Activated CD8-positive, alpha-beta memory T cell treated with anti-CD3 and anti-CD28 coated beads, Interleukin-2, amount 10 ng/mL, durations not matched to agents 7 days and 5 days (primary cell): ENCODE measurements around the gene EDRF1. TPM values are rescaled to one million over a fixed set of nuclear protein-coding genes. Genes with fewer than 3 reads are reported as not detected.
"Not testable (repeated sequence)": the region's sequence is repeated elsewhere in the genome, so short reads cannot be mapped to it uniquely, and the experiment has no call there.

Experiments
- ATAC-seq: fragments of 150-1000 bp; cut with Tn5 transposase; one replicate; pipeline ENCODE4 v1.10.0; 2021; ENCODE audit warnings: moderate library complexity
- CTCF ChIA-PET: fragments of 350-600 bp; sonication (Branson Sonifier 250); formaldehyde crosslinking; loops from one replicate; lab custom pipeline; 2021; ENCODE audit warnings: antibody characterized with exemption; lab: Charles Lee
- DNase-seq: peaks from one replicate; pipeline ENCODE4 v3.0.0-alpha.2; 2020
- H3K27ac Mint-ChIP-seq: one replicate; pipeline ENCODE4 v1.8.0; 2021; ENCODE audit warnings: mild to moderate bottlenecking, mixed read lengths
- H3K27me3 Mint-ChIP-seq: one replicate; pipeline ENCODE4 v1.8.0; 2021; ENCODE audit warnings: mixed read lengths
- H3K36me3 Mint-ChIP-seq: one replicate; pipeline ENCODE4 v1.8.0; 2021; ENCODE audit warnings: mild to moderate bottlenecking, mixed read lengths
- H3K4me1 Mint-ChIP-seq: one replicate; pipeline ENCODE4 v1.8.0; 2021; ENCODE audit warnings: mixed read lengths
- H3K4me3 Mint-ChIP-seq: one replicate; pipeline ENCODE4 v1.8.0; 2021; ENCODE audit warnings: mild to moderate bottlenecking, moderate library complexity, mixed read lengths
- H3K9me3 Mint-ChIP-seq: one replicate; pipeline ENCODE4 v1.8.0; 2022; ENCODE audit warnings: low read depth, mixed read lengths
- total RNA-seq, 2 experiments: library from RNA; stranded (reverse); gene quantifications; one replicate each; pipeline ENCODE4 v1.2.3, GENCODE V29; 2021

EDRF1 gene
- total RNA-seq, 2 experiments from 2014 or later: 36.6 to 38.3 TPM

DNA sequence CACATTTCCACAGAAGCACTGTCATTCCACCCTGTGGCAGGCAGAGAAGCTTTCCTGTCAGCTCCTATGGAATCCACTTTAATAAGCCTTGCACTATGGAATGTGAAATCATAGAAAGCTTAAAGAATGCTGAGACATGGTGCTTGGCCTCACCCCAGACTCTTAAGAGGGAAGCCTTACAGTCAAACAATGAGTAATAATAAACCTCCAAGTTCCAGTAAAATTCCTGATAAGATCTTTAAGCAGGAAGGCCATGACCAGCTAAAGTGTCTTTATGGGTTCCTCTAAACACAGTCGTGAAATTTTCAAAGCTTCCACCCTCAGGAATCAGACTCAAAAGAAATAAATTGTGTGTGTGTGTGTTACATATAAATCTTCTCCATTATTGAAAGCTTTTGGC is 24.6 kb upstream of the EDRF1 start:
- ATAC-seq (no peak), DNase-seq (no peak)
- Mint-ChIP-seq H3K27me3 (peaks cover 3% of the 10 kb centered on the region), H3K27ac (no peak overlapping the region), H3K4me3 (no peak overlapping the region), H3K36me3 (no peaks in the 10 kb centered on the region), H3K9me3 (no peaks in the 10 kb centered on the region), H3K4me1 (no peaks in the 10 kb centered on the region)
- CTCF ChIA-PET: no interaction called here

DNA sequence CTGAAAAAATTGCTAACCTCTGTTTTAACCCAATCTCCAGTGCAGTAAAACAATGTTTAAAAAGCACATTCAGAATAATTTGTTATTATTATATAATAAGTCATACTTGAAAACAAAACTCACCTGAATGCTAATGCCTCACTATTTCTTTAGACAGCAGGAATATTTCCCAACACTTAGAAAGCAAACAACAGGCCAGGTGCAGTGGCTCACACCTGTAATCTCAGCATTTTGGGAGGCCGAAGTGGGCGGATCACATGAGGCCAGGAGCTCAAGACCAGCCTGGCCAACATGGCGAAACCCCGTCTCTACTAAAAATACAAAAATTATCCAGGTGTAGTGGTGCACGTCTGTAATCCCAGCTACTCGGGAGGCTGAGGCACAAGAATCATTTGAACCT is 22.6 kb upstream of the EDRF1 start:
- H3K36me3 Mint-ChIP-seq, H3K4me1 Mint-ChIP-seq, H3K27ac Mint-ChIP-seq, H3K27me3 Mint-ChIP-seq, H3K9me3 Mint-ChIP-seq, CTCF ChIA-PET, DNase-seq, H3K4me3 Mint-ChIP-seq, ATAC-seq: not testable (repeated sequence)

DNA sequence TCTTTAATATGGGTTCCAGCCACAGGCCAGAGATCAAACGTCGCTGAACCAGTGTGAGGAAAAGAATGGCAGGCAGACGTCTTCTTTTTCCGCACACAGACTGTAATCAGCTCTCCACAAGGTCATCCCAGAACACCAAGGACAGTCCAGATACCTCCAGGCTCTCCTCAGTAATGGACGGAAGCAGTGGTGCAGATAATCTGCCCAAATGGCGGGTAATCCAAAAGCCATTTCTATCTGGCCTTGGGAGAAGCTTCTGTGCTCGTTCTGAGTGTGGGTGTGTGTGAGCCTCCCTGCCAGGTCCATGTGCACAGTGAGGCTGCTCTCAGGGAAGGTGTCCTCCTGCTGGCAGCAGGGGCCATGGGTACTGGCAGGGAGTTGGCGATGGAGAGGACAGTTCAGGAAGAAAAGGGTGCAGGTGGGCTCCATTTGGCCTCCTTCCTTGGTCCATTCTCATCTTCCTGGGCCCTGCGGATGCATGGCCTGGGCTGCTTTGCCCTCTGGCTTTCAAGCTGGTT is 21.0 kb upstream of the EDRF1 start:
- ATAC-seq (no peak), DNase-seq (no peak)
- H3K36me3 Mint-ChIP-seq: no peaks in the 10 kb centered on the region
- CTCF ChIA-PET: interaction anchor here (1.1 kb wide), 1 partner anchor 12 kb away, joined by 3 read pairs; no protein-coding TSS in a partner anchor
- H3K4me3 Mint-ChIP-seq: no peak overlapping the region
- peaks cover 3% of the 10 kb centered on the region for H3K27me3 Mint-ChIP-seq
- no peaks in the 10 kb centered on the region for H3K9me3 Mint-ChIP-seq
- H3K27ac Mint-ChIP-seq: no peak overlapping the region
- H3K4me1 Mint-ChIP-seq: no peaks in the 10 kb centered on the region

DNA sequence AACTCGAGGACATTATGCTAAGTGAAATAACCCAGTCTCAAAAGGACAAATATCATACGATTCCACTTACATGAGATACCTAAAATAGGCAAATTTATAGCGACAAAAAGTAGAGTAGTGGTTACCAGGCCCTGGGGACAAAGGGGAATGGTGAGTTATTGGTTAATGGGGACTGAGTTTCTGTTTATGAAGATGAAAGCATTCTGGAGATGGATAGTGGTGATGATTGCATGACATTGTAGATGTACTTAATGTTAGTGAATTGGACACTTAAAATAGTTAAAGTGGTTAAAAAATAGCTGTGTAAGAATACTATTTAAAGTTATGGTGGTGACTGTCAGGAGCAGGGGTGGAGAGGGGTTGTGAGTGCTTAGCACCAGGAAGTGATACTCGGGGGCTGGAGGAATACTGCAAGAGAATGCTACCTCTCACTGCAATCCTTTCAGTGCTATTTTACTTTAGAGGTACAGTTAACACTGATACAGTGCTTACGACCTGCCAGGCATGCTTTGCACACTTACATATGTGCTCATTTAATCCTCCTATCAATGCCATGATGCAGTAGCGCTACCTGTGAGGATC is 19.9 kb upstream of the EDRF1 start:
- CTCF ChIA-PET: no interaction called here

DNA sequence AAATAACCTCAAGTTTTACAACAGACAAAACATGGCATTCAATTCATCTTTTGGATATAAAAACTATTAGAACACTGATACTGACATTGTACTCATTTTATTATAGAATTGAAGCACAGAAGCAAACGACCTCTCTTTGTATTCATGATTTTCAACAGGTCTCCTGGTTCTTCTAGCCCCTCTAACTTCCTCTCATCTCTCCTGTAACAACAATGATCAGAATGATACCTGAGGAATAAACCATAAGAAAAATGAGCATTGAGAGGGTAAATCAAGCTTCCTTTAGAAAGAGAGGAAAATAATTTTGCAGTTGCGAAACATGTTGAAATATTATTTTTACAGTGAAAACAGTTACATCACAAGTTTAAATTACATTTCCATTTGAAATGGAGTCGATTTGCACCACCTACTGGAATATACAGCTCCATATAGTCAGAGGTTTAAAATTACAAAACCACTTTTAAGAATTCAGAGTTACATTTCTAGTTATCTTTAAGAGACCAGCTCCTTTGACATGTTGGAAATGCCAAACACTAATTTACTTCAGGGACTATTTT is 19.1 kb upstream of the EDRF1 start:
- no peaks in the 10 kb centered on the region for H3K4me1 Mint-ChIP-seq
- no peaks in the 10 kb centered on the region for H3K9me3 Mint-ChIP-seq
- H3K27me3 Mint-ChIP-seq: peaks cover 3% of the 10 kb centered on the region
- CTCF ChIA-PET: interaction anchor here (0.9 kb wide), 1 partner anchor 652 kb away, joined by 3 read pairs; no protein-coding TSS in a partner anchor
- DNase-seq: no peak
- no peaks in the 10 kb centered on the region for H3K36me3 Mint-ChIP-seq
- no peak overlapping the region for H3K4me3 Mint-ChIP-seq
- ATAC-seq: no peak
- no peak overlapping the region for H3K27ac Mint-ChIP-seq

More for the DNA sequence above, 19.9 kb upstream of the EDRF1 start:
- peaks cover 3% of the 10 kb centered on the region for H3K27me3 Mint-ChIP-seq
- no peak for DNase-seq
- H3K4me1 Mint-ChIP-seq: no peaks in the 10 kb centered on the region
- ATAC-seq: no peak
- H3K4me3 Mint-ChIP-seq: no peak overlapping the region
- H3K9me3 Mint-ChIP-seq: no peaks in the 10 kb centered on the region
- no peak overlapping the region for H3K27ac Mint-ChIP-seq
- no peaks in the 10 kb centered on the region for H3K36me3 Mint-ChIP-seq

DNA sequence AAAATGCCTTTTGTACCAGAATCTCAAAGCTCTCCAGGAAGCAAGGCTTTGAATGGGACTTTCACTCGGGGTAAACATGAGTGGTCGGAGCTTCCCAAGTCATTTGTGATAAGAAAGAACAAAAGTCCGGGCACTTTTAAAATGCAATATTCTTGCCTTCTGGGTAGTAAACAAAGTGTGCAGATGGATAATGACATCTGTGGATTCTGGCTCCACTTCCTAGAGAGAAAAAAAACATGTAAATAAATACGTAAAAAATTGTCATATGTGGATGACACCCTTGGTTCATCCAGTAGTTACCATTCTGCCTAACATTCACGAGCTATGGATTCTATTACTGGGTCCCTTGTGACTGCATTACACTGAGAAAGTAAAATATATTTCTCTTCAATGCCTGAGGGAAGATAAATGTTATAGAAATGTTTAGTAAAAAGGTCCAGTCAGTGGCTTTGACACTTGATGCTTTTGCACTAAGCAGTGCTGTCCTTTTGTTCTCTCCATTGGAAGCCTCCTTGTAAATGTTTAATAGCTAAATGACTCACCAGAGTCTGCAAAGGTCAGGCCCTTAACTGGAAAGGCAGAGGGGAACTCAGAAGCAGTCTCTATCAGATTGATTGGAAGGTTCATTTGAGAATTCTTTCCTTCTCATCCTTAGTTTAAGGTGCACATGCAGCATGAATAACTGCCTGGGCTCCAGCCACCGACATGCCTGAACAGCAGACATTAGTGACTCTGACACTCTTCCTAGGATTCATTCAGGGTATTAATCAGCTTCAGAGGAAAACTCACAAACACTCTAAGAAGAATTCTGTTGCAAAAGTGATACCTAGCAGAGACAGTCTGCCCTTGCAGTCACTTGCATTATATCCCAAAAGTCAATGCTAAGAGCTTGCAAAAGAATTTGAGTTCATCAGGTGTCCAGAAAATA is 11.7 kb upstream of the EDRF1 start:
- Mint-ChIP-seq H3K27me3 (peaks cover 21% of the 10 kb centered on the region), H3K27ac (no peak overlapping the region), H3K4me1 (no peaks in the 10 kb centered on the region), H3K36me3 (no peaks in the 10 kb centered on the region), H3K4me3 (no peak overlapping the region), H3K9me3 (no peaks in the 10 kb centered on the region)
- DNase-seq (no peak), ATAC-seq (no peak)
- CTCF ChIA-PET: no interaction called here

DNA sequence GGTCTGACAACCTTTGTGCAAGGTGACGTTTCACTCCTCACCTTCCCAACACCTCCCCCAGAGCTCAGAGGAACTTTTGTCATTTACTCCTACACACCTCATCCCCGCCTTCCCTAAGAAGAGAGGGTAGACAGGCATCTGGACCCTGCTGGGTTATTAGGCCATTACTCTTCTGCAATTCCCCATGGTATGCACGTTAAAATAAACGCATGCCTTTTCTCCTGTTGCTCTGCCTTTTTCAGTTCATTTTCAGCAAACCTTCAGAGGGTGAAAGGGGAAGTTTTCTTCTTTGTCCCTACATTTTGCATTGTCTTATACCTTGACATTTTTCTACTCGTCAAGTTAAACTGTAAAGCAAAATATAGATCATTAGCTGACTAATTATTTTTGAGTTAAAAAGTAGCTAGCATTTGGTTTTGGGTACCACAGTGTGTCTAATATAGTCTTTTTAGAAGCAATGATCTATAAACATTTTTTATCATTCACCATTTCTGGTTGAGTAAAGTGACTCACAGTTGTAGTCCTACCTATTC is 10.5 kb upstream of the EDRF1 start:
- ATAC-seq (no peak), DNase-seq (no peak)
- no peaks in the 10 kb centered on the region for H3K9me3 Mint-ChIP-seq
- peaks cover 27% of the 10 kb centered on the region for H3K27me3 Mint-ChIP-seq
- H3K27ac Mint-ChIP-seq: no peak overlapping the region
- no peak overlapping the region for H3K4me3 Mint-ChIP-seq
- H3K4me1 Mint-ChIP-seq: no peaks in the 10 kb centered on the region
- H3K36me3 Mint-ChIP-seq: no peaks in the 10 kb centered on the region
- CTCF ChIA-PET: no interaction called here

DNA sequence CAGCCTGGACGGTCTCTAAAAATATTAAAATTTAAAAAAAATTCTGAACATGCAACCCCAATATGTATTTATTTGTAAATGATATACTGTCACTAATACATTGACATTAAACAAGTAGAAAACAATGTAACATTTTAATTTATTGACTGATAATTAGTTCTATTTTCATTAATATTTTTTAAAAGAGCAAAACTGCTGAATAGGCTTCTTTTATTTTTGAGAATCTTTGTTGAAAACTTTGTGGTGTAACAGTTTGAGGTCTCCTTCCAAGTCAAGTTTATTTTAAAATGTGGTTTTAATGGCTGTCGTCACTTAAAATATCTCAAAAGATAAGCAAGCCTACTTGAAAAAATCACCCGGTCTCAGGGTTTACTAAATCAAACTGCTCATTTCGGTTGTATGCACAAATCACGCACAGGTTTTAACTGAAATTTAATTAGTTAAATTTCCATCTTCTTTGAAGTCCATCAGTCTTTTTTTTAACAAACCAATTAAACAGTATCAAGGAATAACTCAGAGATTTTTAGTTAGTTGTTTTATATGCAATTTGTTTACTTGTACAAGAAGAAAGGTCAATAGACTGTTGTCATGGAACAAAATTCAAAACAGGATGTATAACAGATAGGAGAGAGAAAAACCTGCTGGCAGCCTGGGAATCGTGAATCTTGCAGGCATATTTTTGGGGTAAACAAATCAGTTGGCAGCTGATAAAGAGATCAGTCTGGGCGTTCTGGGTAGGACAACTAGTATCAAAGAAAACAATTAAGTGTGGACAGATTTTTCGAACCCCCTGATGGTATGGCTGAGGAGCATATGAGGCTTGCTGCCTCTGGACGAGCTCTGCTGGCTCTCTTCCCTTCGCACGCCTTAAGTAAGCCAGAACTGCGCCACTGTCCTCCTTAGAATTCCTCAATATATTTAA is 9.7 kb upstream of the EDRF1 start:
- CTCF ChIA-PET: no interaction called here
- H3K27me3 Mint-ChIP-seq: peaks cover 27% of the 10 kb centered on the region
- H3K27ac Mint-ChIP-seq: no peak overlapping the region

DNA sequence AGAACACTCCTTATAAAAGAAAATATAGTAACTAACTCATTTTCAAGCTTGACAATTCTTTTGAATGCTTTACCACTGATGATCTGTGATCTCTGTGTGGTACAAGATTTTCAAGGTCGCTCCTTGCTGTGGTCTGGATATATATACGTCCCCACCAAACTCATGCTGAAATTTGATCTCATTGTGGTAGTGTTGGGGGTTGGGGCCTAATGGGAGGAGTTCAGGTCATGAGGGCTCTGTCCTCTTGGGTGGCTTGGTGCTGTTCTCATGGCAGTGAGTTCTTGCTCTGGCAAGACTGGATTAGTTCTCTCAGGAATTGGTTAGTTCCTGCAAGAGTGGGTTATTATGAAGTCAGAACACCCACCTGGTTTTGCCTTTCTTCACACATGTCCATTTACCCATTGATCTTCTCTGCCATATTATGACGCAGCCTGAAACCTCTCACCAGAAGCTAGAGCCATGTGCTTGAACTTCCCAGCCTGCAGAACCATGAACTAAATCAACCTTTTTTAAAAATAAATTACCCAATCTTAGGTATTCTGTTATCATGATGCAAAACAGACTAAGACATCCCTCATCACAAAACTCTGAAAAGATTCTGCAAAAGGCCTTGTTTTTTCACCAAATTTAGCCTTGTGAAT is 8.3 kb upstream of the EDRF1 start:
- Mint-ChIP-seq H3K4me3 (no peak overlapping the region), H3K9me3 (no peaks in the 10 kb centered on the region), H3K36me3 (peaks cover 2% of the 10 kb centered on the region), H3K27ac (no peak overlapping the region), H3K27me3 (peaks cover 27% of the 10 kb centered on the region), H3K4me1 (no peaks in the 10 kb centered on the region)
- DNase-seq (no peak), ATAC-seq (no peak)
- CTCF ChIA-PET: no interaction called here

More for the DNA sequence above, 9.7 kb upstream of the EDRF1 start:
- Mint-ChIP-seq H3K9me3 (no peaks in the 10 kb centered on the region), H3K4me3 (no peak overlapping the region), H3K36me3 (no peaks in the 10 kb centered on the region), H3K4me1 (no peaks in the 10 kb centered on the region)
- no peak for DNase-seq
- ATAC-seq: no peak

DNA sequence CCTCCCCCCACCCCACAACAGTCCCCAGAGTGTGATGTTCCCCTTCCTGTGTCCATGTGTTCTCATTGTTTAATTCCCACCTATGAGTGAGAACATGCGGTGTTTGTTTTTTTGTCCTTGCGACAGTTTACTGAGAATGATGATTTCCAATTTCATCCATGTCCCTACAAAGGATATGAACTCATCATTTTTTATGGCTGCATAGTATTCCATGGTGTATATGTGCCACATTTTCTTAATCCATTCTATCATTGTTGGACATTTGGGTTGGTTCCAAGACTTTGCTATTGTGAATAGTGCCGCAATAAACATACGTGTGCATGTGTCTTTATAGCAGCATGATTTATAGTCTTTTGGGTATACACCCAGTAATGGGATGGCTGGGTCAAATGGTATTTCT is 4.8 kb upstream of the EDRF1 start:
- CTCF ChIA-PET, H3K4me3 Mint-ChIP-seq, H3K36me3 Mint-ChIP-seq, ATAC-seq, DNase-seq, H3K4me1 Mint-ChIP-seq, H3K9me3 Mint-ChIP-seq, H3K27ac Mint-ChIP-seq: not testable (repeated sequence)
- H3K27me3 Mint-ChIP-seq: peaks cover 16% of the 10 kb centered on the region

DNA sequence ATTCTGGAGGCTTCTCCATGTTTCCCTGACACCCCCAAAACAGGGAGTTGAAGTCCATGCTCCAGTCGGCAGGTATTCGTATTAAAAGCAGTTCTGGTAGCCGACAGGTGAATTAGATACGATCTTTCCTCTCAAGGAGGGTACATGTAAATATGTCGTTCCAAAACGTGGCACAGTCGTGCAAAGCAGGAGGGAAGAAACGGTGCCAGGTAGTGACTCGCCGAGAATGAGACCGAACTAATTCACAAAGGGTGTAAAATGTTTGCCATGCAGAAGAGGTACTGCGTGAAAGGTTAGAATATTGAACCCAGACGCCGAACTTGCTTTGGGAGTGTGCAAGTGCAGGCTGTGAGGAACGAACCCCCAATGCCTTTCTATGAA is 483 bp downstream of the EDRF1 start:
- DNase-seq (no peak), ATAC-seq (no peak)
- CTCF ChIA-PET: interaction anchor here (0.7 kb wide), 1 partner anchor 10 kb away, joined by 3 read pairs; no protein-coding TSS in a partner anchor
- no peaks in the 10 kb centered on the region for H3K9me3 Mint-ChIP-seq
- H3K4me1 Mint-ChIP-seq: peaks cover 30% of the 10 kb centered on the region
- H3K4me3 Mint-ChIP-seq: peak overlapping the region; percentile 99
- peaks cover 24% of the 10 kb centered on the region for H3K36me3 Mint-ChIP-seq
- H3K27me3 Mint-ChIP-seq: no peaks in the 10 kb centered on the region
- peak overlapping the region; percentile 99 for H3K27ac Mint-ChIP-seq

DNA sequence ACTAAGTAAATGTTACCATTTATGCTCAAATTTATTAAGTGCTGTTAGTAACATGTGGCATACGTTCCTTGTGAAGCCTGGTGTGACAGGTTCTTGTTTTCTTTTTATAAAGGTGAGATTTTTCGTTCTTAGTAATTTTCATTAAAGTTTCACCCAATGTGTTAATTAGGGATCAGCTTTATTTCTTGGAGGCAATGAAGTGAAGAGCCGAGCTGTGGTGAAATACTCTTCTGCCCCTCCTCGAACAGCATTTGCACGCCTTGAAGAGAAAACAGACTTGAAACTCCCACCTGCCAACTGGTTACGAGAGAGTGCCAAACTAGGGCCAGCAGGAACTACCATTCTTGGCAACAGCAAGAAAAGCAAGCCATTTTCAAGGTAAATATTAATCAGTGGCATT is 1.5 kb downstream of the EDRF1 start:
- no peaks in the 10 kb centered on the region for H3K9me3 Mint-ChIP-seq
- DNase-seq: no peak
- H3K36me3 Mint-ChIP-seq: peaks cover 29% of the 10 kb centered on the region
- no peaks in the 10 kb centered on the region for H3K27me3 Mint-ChIP-seq
- no peak for ATAC-seq
- H3K4me3 Mint-ChIP-seq: peak overlapping the region; percentile 99
- peaks cover 30% of the 10 kb centered on the region for H3K4me1 Mint-ChIP-seq
- CTCF ChIA-PET: interaction anchor here (0.7 kb wide), 1 partner anchor 31 kb away, joined by 3 read pairs; no protein-coding TSS in a partner anchor
- H3K27ac Mint-ChIP-seq: peak overlapping the region; percentile 43
